Muscle of arm (tissue), 12 donors: ENCODE data around the gene C6orf163. TPM values are rescaled to one million over a fixed set of nuclear protein-coding genes. Genes with fewer than 3 reads are reported as not detected.

Source experiments
- DNase-seq: peaks from one replicate; pipeline ENCODE4 v3.0.0-alpha.2; 2013
- polyA plus RNA-seq, 12 donors: library from polyadenylated mRNA; unstranded; fragments of 120-200 nt; gene quantifications; one replicate each; pipeline ENCODE4 v1.2.1, GENCODE V29; 2013; ENCODE audit not compliant: insufficient read length in 12 of 12

Gene C6orf163
- polyA plus RNA-seq, 12 donors = 0.75 to 5.8 (median 2.2) TPM; not detected in 2

DNA sequence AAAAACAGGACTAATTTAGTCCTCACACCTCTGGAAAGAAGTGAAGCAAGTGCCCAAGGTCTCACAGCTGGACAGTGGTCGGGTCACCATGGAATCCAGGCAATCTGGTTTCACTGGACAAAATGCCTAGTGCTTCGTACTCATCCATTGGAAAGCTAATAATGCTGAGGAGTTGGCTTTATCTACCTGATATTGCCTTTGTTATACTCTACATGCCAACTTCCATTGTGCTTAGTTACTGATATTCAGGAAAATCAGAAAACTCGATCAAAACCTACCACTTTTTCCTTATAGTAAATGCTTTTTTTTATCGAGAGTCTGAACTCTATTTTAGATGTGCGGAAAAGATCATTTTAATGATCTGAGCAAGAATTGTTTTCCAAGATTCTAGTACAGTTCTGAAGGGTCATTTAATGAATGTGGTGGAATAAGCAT is 64.1 kb downstream of the C6orf163 start:
- DNase-seq = no peak

Other genes starting within 250 kb of the C6orf163 start
- 10 to 100 TPM in 1 of 12 donors, 1 to 10 TPM in 8, under 1 TPM in 1, not detected in 2; 0.93 to 10.7 (median 3.2) TPM for gene CGA, start 249.7 kb upstream of the C6orf163 start, polyA plus RNA-seq
- gene ZNF292, start 189.2 kb upstream of the C6orf163 start, polyA plus RNA-seq = 10 to 100 TPM in 11 of 12 donors, not detected in 1; 18.0 to 58.3 (median 24.2) TPM
- 10 to 100 TPM in 9 of 12 donors, 1 to 10 TPM in 2, not detected in 1; 8.5 to 16.2 (median 11.8) TPM for gene SMIM8, start 22.2 kb upstream of the C6orf163 start, polyA plus RNA-seq
- gene GJB7, start 15.5 kb upstream of the C6orf163 start, polyA plus RNA-seq = under 1 TPM in 3 of 12 donors, not detected in 9; 0.08 to 0.19 (median 0.12) TPM
- gene CFAP206, start 63.2 kb downstream of the C6orf163 start, polyA plus RNA-seq = under 1 TPM in 8 of 12 donors, not detected in 4; 0.07 to 0.52 (median 0.18) TPM
- gene SLC35A1, start 128.2 kb downstream of the C6orf163 start, polyA plus RNA-seq = 10 to 100 TPM in 11 of 12 donors, not detected in 1; 15.4 to 29.0 (median 22.2) TPM
- gene RARS2, start 245.2 kb downstream of the C6orf163 start, polyA plus RNA-seq = 10 to 100 TPM in 11 of 12 donors, not detected in 1; 37.1 to 61.4 (median 48.4) TPM
- 10 to 100 TPM in 11 of 12 donors, not detected in 1; 20.4 to 31.6 (median 28.3) TPM for gene ORC3, start 245.3 kb downstream of the C6orf163 start, polyA plus RNA-seq